Stimulated activated CD8-positive, alpha-beta memory T cell treated with anti-CD3 and anti-CD28 coated beads, Interleukin-15, amount 100 ng/mL, for 4 hours (primary cell): ENCODE results near the gene ATP2B3.

ENCODE experiments used
- DNase-seq, 2 donors: peaks; one replicate each; pipeline ENCODE4 v3.0.0-alpha.2; 2020; ENCODE audit warnings: low read depth in 2 of 2

ATP2B3 gene

GRCh38 chrX:153517423-153517822 is at the start of gene ATP2B3:
ATP2B3 (plus strand) TSS chrX:153517642; CDS start chrX:153536248, 18,606 bp downstream.
- no peak for DNase-seq

GRCh38 chrX:153468008-153468580 is 49.3 kb upstream of the ATP2B3 start:
- DNase-seq = no peak

GRCh38 chrX:153469811-153470410 is 47.5 kb upstream of the ATP2B3 start:
- no peak for DNase-seq

- peak; percentile 68 to 70 for DNase-seq
These were observed 46.8 kb upstream of the ATP2B3 start, which contains the start of gene HAUS7 for GRCh38 chrX:153470411-153471363. HAUS7 (minus strand) TSS chrX:153470576; CDS start chrX:153470557, 19 bp downstream.

- DNase-seq = no peak
These were observed 45.7 kb upstream of the ATP2B3 start for GRCh38 chrX:153471663-153472280.

- DNase-seq = no peak
These were observed 44.3 kb upstream of the ATP2B3 start for GRCh38 chrX:153473126-153473525.

- DNase-seq = no peak
These were observed 43.2 kb upstream of the ATP2B3 start for GRCh38 chrX:153474266-153474665.

- DNase-seq = peak; percentile 17 to 23
These were observed 42.7 kb upstream of the ATP2B3 start for GRCh38 chrX:153474718-153475117.

GRCh38 chrX:153475271-153475670 is 42.2 kb upstream of the ATP2B3 start:
- no peak for DNase-seq

- DNase-seq = no peak
These were observed 41.6 kb upstream of the ATP2B3 start for GRCh38 chrX:153475751-153476281.

- DNase-seq = no peak
These were observed 40.6 kb upstream of the ATP2B3 start for GRCh38 chrX:153476666-153477363.

GRCh38 chrX:153477364-153477857 is 40.0 kb upstream of the ATP2B3 start:
- DNase-seq = no peak

GRCh38 chrX:153477901-153478300 is 39.5 kb upstream of the ATP2B3 start:
- no peak for DNase-seq

GRCh38 chrX:153478746-153479145 is 38.7 kb upstream of the ATP2B3 start:
- no peak for DNase-seq

- DNase-seq = no peak
These were observed 36.4 kb upstream of the ATP2B3 start for GRCh38 chrX:153481043-153481442.

- no peak for DNase-seq
These were observed 34.9 kb upstream of the ATP2B3 start for GRCh38 chrX:153482376-153483015.

GRCh38 chrX:153485396-153486080 is 31.9 kb upstream of the ATP2B3 start:
- no peak for DNase-seq

- no peak for DNase-seq
These were observed 31.3 kb upstream of the ATP2B3 start for GRCh38 chrX:153486171-153486570.

- no peak for DNase-seq
These were observed 29.8 kb upstream of the ATP2B3 start for GRCh38 chrX:153487590-153488071.
